Activated CD8-positive, alpha-beta memory T cell treated with anti-CD3 and anti-CD28 coated beads, Interleukin-2, amount 50 U/mL, for 24 hours (primary cell): Measurements from ENCODE around the gene CXCL14.

Experiments used
- DNase-seq: peaks from one replicate; pipeline ENCODE4 v3.0.0-alpha.2; 2020; ENCODE audit errors: extremely low read depth

CXCL14 gene, protein sequence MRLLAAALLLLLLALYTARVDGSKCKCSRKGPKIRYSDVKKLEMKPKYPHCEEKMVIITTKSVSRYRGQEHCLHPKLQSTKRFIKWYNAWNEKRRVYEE

DNA sequence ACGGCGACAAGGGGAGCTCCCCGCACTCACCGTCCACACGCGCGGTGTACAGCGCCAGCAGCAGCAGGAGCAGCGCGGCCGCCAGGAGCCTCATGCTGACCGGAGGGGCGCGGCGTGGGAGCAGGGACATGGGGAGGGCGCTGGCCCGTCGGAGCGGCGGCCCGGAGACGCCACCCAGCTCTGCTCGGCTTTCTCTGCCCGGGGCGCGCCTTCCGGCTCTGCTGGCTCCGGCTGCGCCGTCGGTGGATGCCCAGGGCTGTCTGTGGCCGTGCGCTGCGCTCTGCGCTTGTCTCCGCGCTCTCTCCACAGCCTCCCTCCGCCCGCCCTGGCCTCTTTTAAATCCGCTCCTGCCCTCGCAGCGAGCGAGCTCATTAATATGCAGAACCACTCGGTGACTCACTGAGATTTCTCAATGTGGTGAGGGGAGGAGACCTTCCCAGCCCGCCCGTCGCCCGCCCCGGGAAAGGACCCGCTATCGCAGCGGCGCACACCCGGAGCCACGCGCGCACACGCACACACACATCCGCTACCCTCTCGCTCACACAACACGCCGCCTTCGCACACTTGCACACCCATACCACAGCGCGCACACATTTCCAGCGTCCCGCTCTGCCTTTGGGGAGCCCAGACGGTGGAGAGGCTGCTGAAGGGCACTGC lies at the start of gene CXCL14:
Gene CXCL14, minus strand, starts transcription at position 307 of the 657 bp plus-strand sequence. Its CDS starts 213 bp downstream, at position 94.
- no peak for DNase-seq

DNA sequence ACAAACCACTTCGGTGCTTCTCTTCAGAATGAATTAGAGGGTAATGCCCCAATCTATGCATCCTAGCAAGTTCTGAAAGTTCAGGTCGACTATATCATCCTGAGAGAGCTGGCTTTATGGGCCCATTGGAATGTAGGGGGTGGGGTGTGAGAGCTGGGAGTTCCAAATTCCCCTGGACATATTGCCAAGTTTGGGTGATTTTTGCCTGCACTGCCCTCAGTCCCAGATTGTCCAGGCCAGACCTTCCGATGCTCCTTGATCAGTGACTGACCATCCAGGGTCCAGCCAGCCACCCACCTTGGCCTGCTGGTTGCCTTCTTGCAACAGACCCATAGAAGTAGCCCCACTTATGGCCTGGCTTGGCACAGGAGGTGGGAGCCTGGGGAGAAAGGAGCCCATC lies 47.8 kb upstream of the CXCL14 start:
- no peak for DNase-seq

DNA sequence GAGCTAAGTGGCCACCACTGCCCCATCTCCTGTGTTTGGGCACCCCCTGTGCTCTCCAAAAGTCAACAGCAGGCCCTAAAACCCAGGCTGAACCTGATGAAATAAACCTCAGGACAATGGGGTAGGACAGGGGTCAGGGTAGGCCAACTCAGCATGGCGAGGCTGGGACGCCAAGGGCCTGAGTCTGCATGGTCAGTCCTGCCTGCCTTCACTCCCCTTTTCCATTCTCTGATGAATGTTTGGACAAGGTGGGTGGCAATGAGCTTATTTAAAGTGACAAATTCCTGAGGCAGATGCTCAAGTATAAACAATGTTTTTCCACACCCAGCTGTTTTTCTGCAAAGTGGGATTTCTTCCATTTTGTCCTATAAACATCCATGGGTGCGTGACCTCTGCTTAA lies 47.2 kb upstream of the CXCL14 start:
- DNase-seq, result no peak

DNA sequence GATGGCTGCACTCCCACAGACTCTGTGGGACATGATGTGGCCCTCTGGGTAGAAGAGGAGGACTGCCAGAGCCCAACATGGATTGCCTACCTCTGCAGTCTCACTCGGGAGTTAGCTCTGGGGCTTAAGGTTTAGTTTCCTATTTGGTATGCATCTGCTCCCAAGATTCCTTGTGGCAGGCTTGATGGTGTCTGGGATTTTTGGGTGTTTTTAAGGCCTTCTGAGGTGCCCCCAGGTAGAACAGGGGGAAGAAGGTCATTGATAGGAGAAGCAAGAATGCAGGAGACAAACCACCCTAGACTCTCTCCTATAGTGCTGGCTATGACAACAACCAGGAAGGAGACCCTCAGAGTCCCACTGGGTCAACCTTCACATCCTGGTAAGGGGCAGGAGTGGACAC lies 46.7 kb upstream of the CXCL14 start:
- no peak for DNase-seq

DNA sequence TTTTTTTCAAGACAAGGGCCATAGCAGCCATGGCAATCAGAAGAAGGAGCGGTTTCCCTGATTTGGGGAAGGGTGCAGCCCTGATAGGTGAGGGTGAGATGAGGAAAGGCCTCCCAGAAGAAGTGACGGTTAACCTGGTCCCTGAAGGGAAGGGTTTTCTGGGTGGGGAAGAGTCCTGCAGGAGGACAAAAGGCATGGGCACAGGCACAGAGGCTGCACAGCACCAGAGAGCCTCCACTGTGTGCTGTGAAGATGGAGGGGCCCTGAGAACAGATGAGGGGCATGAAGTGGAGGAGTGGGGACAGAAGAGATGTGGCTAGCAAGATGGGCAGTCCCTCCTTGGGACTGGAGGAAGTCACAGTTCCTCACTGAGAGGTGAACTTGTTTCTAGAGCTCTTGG lies 46.3 kb upstream of the CXCL14 start:
- DNase-seq, result no peak

DNA sequence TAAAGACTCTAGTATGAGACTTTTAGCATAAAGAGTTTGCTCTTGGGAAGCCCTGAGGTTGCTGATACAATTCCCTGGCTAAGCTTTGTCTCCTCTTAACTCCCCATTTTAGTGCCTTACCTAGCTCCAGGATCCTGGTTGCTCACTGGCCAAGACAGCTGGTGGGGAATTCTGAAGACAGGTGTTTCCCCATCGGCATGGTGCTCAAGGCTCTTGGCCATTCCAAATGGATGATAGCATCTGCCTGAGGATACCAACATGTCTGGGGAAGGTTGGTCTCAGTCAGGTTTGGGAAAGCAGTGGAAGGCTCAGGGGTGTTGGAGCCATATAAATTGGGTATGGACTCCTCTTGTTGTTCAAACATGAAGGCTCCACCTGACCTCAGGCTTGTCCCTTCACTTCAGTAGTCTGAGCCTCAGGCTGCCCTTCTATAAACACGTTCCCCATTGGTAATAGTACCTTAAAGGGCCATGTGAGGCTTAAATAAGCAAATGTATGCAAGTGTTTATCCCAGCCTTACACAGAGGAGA lies 44.5 kb upstream of the CXCL14 start:
- DNase-seq, result no peak

DNA sequence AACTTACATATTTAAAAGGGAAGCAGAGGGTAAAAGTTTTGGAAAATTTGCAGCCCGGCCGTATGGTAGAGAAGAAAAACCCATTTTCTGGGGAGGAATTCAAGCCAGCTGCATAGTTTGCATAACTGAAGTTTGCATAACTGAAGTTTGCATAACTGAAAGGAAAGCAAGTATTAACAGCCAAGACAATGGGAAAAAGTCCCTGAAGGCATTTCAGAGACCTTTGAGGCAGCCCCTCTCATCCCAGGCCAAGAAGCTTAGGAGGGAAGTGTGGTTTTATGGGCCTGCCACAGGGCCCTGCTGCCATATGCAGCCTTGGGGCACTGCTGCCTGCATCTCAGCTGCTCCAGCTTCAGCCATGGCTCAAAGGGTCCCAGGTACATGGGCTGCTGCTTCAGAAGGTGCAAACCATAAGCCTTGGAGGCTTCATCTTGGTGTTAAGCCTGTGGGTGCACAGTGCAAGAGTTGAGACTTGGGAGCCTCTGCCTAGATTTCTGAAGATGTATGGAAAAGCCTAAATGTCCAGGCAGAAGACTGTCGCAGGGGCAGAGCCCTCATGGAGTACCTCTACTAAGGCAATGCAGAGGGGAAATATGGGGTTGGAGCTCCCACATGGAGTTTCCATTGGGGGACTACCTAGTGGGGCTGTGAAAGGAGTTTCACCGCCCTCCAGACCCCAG lies 36.9 kb upstream of the CXCL14 start:
- no peak for DNase-seq

DNA sequence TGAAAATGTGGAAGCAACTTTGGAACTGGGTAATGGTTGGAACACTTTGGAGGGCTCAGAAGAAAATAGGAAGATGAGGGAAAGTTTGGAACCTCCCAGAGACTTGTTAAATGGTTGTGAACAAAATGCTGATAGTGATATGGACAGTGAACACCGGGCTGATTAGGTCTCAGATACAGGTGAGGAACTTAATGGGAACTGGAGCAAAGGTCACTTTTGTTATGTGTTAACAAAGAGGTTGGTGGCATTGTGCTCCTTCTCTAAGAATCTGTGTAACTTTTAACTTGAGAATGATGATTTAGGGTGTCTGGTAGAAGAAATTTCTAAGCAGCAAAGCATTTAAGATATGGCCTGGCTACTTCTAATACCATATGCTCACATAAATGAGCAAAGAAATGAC lies 36.4 kb upstream of the CXCL14 start:
- DNase-seq, result no peak

DNA sequence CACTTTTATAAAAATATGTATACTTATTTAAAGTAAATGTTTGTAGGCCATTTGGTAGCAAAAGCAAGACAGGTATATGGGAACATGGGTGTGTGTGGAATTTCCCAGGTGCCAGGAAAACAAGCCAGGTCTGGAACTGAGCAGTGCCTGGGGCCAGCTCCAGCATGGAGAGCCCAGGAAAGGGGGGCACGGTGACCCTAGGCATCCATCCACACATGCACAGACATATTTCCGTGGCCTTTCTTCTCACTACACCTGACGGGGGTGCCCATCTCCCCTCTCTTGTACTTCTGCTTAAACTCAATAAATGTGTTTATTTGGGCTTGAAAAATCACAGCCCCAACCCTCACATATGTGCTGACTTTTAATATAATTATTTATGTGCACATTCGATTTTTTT lies 31.2 kb upstream of the CXCL14 start:
- no peak for DNase-seq

DNA sequence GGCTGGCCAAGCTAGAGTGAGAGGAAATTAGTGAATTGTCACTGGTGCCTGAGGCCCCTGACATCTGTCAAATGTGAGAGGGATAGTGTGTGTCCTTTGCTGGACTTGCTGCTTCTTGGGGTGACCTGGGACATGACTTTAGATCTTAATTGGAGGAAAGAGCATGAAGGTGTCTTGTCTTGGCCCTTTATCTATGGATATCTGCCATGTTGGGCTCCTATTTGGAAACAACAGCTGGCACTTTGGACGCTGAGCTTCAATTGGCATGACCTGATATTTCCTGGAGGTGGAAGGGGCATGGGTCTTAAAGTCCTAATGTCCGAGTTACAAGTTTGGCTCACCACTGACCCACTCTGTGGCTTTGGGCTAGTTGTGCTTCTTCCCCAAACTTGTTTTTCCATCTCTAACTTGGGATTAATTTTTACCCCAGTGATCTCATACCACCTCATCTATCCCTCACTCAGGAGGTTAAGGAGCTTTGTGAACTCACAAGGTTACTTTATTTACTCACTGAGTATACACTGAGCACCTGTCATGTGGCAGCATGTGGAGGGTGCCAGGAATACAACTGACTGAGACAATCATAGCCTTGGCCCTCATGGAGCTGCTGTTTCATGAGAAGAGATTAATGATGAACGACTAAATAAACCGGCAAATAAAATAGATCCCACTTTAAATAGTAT lies 30.1 kb upstream of the CXCL14 start:
- DNase-seq, result no peak

DNA sequence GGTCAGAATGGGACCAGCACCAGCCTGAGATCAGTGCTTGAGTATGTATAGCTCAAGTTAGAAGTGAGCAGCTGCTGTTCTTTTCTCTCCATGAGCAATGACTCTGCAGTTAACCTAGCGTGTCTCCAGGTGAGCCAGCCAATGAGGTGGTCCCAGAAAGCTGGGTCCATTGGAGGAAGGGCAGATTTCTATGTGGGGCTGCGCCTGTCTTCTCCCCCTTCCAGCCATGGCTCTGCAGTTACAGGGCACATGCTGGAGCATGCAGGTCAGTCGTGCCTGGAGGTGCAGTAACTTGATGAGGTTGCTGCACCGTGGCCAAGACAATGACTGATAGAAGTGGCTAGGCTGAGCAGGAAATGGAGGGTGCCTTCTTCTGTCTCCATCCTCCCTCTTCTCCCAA lies 29.6 kb upstream of the CXCL14 start:
- no peak for DNase-seq

DNA sequence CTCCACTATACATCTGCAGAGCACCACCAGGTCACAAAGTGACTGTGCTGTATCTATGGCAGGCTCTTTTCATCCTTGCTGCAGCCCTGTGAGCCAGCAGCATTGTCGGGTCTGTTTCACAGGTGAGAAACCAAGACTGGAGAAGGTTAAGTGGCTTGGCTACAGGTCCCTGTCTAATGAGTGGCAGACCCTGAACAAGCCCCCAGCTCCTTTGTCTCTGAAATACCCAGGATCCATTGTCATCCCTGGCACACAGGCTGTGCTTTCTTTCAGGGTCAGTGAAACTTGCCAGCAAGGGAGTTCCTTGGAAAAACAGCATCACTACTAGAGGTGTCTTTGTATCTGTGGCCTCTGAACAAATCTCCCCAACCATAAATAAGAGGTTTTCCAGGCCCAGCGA lies 27.6 kb upstream of the CXCL14 start:
- DNase-seq, result no peak

DNA sequence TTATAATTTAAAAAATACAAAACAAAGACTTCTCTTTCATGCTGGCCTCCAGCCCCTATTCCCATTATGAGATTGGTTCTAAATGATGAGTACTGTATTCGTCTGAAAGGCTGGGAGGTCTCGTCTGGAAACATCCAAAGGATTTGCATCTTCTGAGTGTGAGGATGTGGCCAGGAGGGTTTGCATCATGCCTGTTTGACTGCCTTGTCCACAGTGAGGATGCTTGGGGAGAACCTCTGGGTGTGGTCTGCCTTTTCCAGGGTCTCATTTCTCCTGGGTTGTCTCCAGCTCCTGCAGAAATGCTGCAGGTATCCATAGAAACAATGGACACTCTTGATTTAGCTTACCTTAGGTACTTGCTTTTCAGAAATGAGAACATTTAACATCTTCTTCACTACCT lies 26.4 kb upstream of the CXCL14 start:
- DNase-seq, result no peak

DNA sequence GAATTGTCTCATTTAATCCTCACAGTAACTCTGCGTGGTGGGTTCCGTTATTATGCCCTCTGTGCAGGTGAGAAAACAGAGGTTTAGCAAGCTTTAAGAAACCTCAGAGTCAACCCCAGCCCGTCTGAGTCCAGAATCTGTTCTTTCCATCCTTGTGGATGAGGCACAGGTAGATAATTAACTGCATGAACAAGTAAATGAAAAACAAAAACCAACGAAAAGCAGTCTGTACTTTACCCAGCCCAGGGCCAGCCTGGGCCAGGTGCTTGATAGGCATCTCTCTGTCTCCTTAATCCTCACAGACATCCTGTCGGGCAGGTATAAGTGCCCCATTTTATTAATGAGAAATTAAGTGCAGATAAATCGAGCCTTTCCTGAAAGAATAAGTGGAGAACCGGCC lies 25.3 kb upstream of the CXCL14 start:
- no peak for DNase-seq

DNA sequence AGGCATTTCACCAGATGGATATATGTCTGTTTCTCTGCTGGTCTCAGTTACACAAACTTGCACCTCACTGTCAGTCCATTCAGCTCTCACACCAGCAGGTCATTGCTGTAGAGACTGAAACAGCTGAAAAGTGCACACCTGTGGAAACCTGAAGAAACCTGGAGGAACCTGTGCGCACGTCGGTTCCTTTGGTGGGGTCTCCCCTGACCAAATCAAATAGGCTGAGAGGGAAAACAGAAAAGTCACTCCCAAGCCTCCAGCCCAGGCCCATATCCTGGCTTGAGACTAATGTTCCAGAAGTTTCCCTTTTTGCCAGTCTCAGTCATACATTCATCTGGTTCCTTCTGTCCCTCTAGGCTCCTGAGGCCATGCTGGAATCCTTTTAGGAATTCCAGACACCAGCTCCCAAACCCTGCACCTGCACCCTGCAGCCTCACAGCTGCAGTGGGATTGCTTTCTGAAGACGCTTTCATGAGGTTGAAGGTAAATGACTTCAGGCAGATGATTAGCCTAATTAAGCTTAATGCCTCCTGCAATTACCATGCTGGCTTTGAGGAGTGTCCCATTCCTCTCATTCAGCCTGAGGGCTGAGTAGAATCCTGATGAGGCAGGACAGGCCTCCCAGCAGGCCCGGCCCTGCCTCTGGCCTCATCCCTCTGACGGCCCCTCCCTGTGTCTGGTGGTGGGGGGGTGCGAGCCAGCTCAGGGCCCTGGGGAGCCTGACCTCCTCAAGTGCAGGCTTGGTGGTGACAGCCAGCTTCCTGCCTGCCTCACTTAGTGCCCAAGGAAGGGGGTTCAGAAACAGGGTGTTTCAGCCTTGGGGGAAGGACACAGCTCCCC lies 24.3 kb upstream of the CXCL14 start:
- DNase-seq, result no peak

DNA sequence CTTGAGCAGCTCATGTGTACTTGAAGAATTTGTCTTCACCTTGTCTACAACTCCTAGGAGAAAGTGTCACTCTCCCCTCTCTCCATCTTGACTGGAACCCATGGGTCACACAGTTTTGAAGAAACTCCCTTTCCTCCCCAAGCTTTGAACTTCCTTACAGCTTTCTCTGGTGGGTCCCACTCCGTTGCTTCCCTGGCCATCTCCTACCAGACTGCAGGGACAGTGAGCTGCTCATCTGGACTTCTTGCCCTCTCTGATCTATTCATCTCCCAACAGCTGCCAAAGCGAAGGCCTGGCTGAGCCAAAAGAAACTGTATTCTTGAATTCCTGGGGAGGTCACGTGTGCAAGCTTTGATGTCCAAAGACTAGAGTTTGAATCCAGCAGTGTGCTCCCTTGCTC lies 22.7 kb upstream of the CXCL14 start:
- no peak for DNase-seq

DNA sequence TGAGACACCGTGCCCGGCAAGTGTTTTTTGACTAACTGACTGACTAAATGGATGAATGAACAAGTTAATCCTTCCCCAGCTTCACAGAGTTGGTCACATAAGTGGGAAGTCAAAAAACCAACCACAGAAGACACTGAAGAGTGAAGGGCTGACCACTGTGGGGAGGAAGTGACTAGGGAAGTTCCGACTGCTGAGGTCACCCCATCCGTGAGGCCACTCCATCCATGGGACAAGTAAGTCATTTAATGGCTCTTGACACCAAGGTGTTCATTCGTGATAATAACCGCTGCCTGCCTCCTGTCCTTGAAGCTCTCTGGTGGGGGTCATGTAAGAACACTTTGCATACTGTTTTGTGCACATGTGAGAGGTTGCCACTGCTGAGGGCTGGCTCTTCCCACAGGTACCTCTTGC lies 22.2 kb upstream of the CXCL14 start:
- DNase-seq, result no peak

DNA sequence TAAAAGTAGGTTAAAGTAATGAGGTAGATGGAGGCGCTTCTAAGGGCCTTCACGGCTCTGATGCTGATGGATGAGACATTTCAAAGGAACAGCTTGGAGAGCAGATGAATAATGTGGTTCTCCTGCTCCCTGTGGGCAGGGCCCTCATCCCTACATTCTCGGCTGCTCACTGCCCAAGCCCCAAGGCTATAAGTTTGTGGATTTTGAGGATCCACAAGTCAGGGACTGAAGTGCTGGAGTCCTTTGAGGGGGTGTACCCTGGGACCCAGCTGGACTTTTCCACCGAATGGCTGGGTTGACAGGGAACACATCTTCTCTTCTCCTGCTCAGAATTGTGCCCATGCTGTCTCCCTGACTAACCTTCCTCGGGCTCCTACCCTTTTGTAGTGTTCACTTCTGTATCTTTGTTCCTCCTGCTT lies 21.4 kb upstream of the CXCL14 start:
- DNase-seq, result no peak

DNA sequence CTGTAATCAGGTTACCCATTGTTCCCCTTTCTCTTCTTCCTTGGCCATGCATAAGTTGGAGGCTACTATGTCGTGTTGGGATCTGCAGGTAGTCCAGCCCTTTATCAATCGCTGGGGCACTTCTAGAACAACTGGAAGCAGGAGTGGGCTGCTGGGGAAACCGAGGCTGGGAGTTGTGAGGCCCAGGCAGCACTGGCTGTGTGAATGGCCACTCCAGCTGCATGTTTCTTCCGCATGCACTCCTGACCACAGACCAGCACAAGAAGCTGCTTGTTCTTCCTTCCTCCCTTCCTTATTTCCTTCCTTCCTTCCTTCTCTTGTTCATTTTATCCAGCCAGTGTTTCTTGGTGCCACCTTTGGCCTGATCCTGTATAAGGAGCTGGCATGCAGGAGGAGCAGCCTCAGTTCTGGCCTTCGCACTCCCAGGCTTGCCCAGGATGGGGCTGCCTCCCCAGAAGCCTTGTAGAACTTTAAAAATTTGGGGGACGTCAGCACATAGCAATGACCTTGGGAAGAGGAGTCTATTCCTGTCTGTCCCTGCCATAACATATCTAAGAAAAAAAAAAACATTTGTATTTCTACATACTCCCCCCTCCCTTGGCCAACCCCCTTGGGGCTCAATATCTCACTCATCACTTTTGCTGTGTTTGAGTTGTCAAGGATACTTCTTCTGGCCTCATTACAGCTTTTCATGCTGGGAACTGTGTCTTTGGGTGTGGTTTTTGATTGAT lies 20.8 kb upstream of the CXCL14 start:
- no peak for DNase-seq

DNA sequence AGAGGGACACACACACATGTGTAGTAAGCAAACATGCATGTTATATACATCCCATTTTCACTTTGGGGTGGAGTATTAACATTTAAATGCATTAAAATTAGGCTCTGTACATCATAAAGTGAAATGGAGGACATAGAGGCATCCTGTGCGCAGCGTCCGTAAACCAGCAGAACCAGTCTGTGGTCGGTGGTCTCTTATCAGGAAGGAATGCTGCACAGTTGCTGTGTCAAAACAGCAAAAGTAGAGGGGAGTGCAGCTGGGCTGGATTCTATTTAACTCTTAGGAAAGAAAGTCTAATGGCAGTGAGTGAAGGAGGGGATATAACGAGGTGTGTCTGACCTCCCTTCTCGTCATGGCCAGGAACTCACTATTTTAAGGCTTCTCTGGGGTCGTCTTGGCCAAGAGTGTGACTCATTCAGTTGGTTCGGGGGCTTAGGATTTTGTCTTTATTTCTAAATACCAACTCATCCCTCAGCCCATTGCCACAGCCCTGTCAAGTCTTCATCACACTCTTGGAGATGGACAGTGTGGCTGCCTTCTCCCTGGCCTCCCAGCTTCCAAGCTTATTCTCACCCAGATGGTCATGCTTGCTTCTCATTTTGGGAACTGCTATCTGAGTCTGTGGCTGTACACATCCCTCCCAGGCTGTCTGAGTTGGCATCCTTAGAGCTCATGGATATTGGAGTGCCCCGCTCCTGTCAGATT lies 20.1 kb upstream of the CXCL14 start:
- DNase-seq, result no peak

DNA sequence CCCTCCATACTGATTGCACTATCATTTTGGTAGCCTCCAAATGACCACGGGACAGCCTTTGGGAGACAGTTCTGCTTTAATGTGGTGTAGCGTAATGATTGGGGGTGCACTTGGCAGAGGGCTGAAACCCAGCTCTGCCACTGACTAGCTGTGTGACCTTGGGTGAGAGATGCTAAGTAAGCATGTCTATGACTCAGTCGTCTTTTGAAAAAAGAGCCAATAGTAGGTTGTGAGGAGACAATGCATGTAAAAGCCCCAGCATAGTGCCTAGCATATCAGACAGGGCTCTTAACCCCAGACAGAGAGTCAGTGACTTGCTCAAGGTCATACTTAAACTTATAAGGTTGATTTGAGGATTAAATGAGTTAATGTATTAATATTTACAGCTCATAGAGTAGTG lies 18.0 kb upstream of the CXCL14 start:
- DNase-seq, result no peak
